ENCODE results near the gene KCNJ6. TPM values are rescaled to one million over a fixed set of nuclear protein-coding genes. Genes with fewer than 3 reads are reported as not detected.

The KCNJ6 gene
- total RNA-seq, 1 donor from 2014 or later, result 4.4 TPM

DNA sequence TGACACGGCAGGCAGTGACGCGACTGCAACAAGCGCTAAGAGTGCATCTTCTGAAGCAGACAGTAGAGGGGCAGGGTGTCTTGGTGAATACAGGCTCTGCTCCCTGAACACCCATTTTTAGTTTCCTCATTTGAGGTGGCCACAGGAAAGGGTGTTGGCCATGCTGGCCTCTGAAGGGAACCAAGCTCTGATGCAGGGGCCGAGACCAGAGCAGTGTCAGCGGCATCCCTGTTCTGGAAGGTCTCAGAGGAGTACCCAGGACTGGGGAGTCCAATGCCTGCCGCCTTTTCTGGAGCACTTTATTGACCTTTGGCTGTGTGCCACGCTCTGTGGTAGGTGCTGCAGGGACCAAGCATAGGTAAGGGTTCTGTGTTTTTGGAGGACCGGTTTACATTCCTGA is 100.4 kb downstream of the KCNJ6 start:
- peaks cover 19% of the 10 kb centered on the region for H3K9me3 Mint-ChIP-seq (ENCODE audit: low read depth)
- TF ChIP-seq, protein P1, sequence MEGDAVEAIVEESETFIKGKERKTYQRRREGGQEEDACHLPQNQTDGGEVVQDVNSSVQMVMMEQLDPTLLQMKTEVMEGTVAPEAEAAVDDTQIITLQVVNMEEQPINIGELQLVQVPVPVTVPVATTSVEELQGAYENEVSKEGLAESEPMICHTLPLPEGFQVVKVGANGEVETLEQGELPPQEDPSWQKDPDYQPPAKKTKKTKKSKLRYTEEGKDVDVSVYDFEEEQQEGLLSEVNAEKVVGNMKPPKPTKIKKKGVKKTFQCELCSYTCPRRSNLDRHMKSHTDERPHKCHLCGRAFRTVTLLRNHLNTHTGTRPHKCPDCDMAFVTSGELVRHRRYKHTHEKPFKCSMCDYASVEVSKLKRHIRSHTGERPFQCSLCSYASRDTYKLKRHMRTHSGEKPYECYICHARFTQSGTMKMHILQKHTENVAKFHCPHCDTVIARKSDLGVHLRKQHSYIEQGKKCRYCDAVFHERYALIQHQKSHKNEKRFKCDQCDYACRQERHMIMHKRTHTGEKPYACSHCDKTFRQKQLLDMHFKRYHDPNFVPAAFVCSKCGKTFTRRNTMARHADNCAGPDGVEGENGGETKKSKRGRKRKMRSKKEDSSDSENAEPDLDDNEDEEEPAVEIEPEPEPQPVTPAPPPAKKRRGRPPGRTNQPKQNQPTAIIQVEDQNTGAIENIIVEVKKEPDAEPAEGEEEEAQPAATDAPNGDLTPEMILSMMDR (IDR thresholded peaks at IDR 0.05), result no peak
- no peak overlapping the region for H3K4me3 Mint-ChIP-seq (ENCODE audit: unreplicated experiment)
- no peak overlapping the region for H3K27ac Mint-ChIP-seq (ENCODE audit: unreplicated experiment)
- no peak for DNase-seq (ENCODE audit: low spot score)
- H3K27me3 Mint-ChIP-seq (ENCODE audit: low read depth), result no peaks in the 10 kb centered on the region
- H3K4me1 Mint-ChIP-seq (ENCODE audit: low read depth), result peaks cover 33% of the 10 kb centered on the region
- peaks cover 4% of the 10 kb centered on the region for H3K36me3 Mint-ChIP-seq (ENCODE audit: low read depth)

- TF ChIP-seq, protein P1 (IDR thresholded peaks at IDR 0.05), result no peak
- no peak overlapping the region for H3K27ac Mint-ChIP-seq (ENCODE audit: unreplicated experiment)
- peaks cover 4% of the 10 kb centered on the region for H3K4me1 Mint-ChIP-seq (ENCODE audit: low read depth)
- H3K36me3 Mint-ChIP-seq (ENCODE audit: low read depth), result peaks cover 4% of the 10 kb centered on the region
- DNase-seq (ENCODE audit: low spot score), result no peak
- H3K27me3 Mint-ChIP-seq (ENCODE audit: low read depth), result no peaks in the 10 kb centered on the region
- peaks cover 19% of the 10 kb centered on the region for H3K9me3 Mint-ChIP-seq (ENCODE audit: low read depth)
- H3K4me3 Mint-ChIP-seq (ENCODE audit: unreplicated experiment), result no peak overlapping the region
Observed at GRCh38 chr21:37811711-37812110, 104.5 kb downstream of the KCNJ6 start.

GRCh38 chr21:37808261-37808660 is 108.0 kb downstream of the KCNJ6 start:
- peaks cover 18% of the 10 kb centered on the region for H3K9me3 Mint-ChIP-seq (ENCODE audit: low read depth)
- H3K27me3 Mint-ChIP-seq (ENCODE audit: low read depth), result no peaks in the 10 kb centered on the region
- H3K27ac Mint-ChIP-seq (ENCODE audit: unreplicated experiment), result no peak overlapping the region
- peaks cover 8% of the 10 kb centered on the region for H3K36me3 Mint-ChIP-seq (ENCODE audit: low read depth)
- H3K4me1 Mint-ChIP-seq (ENCODE audit: low read depth), result peaks cover 4% of the 10 kb centered on the region
- TF ChIP-seq, protein P1 (IDR thresholded peaks at IDR 0.05), result no peak
- no peak overlapping the region for H3K4me3 Mint-ChIP-seq (ENCODE audit: unreplicated experiment)
- no peak for DNase-seq (ENCODE audit: low spot score)

GRCh38 chr21:37805266-37805665 is 111.0 kb downstream of the KCNJ6 start:
- TF ChIP-seq, protein P1 (IDR thresholded peaks at IDR 0.05), result no peak
- Mint-ChIP-seq H3K4me1 (ENCODE audit: low read depth) (peaks cover 10% of the 10 kb centered on the region), H3K4me3 (ENCODE audit: unreplicated experiment) (no peak overlapping the region), H3K27me3 (ENCODE audit: low read depth) (no peaks in the 10 kb centered on the region), H3K36me3 (ENCODE audit: low read depth) (peaks cover 4% of the 10 kb centered on the region), H3K27ac (ENCODE audit: unreplicated experiment) (no peak overlapping the region), H3K9me3 (ENCODE audit: low read depth) (peaks cover 4% of the 10 kb centered on the region)
- DNase-seq (ENCODE audit: low spot score), result no peak

- Mint-ChIP-seq H3K4me1 (ENCODE audit: low read depth) (peaks cover 22% of the 10 kb centered on the region), H3K27ac (ENCODE audit: unreplicated experiment) (no peak overlapping the region)
Observed at GRCh38 chr21:37804001-37804400, 112.3 kb downstream of the KCNJ6 start.

More at GRCh38 chr21:37804001-37804400, 112.3 kb downstream of the KCNJ6 start:
- TF ChIP-seq, protein P1 (IDR thresholded peaks at IDR 0.05), result no peak
- no peaks in the 10 kb centered on the region for H3K27me3 Mint-ChIP-seq (ENCODE audit: low read depth)
- H3K9me3 Mint-ChIP-seq (ENCODE audit: low read depth), result peaks cover 4% of the 10 kb centered on the region
- H3K4me3 Mint-ChIP-seq (ENCODE audit: unreplicated experiment), result no peak overlapping the region
- DNase-seq (ENCODE audit: low spot score), result no peak
- peaks cover 4% of the 10 kb centered on the region for H3K36me3 Mint-ChIP-seq (ENCODE audit: low read depth)

Data from chondrocyte (in vitro differentiated cells).